Measurements from ENCODE around the gene ABLIM3. TPM values are rescaled to one million over a fixed set of nuclear protein-coding genes. Genes with fewer than 3 reads are reported as not detected.

Gene ABLIM3
- total and polyA plus RNA-seq, 9 donors: 33.2 to 131 (median 109) TPM

- WGBS (ENCODE audit: insufficient coverage): no CpG with 5 or more reads among the region's 1 CpG
- H3K27ac ChIP-seq (ENCODE audit: low read length): no peak overlapping the region
- peaks cover 10% of the 10 kb centered on the region for H3K4me1 ChIP-seq (ENCODE audit: control insufficient read depth, insufficient read depth, low read length)
- H3K9me3 ChIP-seq (replicated peaks; ENCODE audit: control insufficient read depth, low read depth, low read length): no peaks in the 10 kb centered on the region
- peaks cover 6% of the 10 kb centered on the region for H3K27me3 ChIP-seq (ENCODE audit: control insufficient read depth, insufficient read depth, low read length)
- DNase-seq: no peak
- H3K36me3 ChIP-seq (ENCODE audit: control insufficient read depth, insufficient read depth, low read length): no peaks in the 10 kb centered on the region
- H3K4me3 ChIP-seq (ENCODE audit: low read length): no peak overlapping the region
Measured at GRCh38 chr5:149132474-149132873, 8.8 kb upstream of the ABLIM3 start.

- Histone ChIP-seq H3K27ac (ENCODE audit: low read length) (no peak overlapping the region), H3K4me1 (ENCODE audit: control insufficient read depth, insufficient read depth, low read length) (peaks cover 10% of the 10 kb centered on the region), H3K4me3 (ENCODE audit: low read length) (no peak overlapping the region), H3K27me3 (ENCODE audit: control insufficient read depth, insufficient read depth, low read length) (peaks cover 6% of the 10 kb centered on the region), H3K36me3 (ENCODE audit: control insufficient read depth, insufficient read depth, low read length) (no peaks in the 10 kb centered on the region), H3K9me3 (replicated peaks; ENCODE audit: control insufficient read depth, low read depth, low read length) (no peaks in the 10 kb centered on the region)
- no peak for DNase-seq
- WGBS (ENCODE audit: insufficient coverage): 86% methylated on average over 8 of the region's 11 CpGs
Measured at GRCh38 chr5:149133795-149134777, 7.2 kb upstream of the ABLIM3 start.

GRCh38 chr5:149134778-149135500 is 6.4 kb upstream of the ABLIM3 start:
- H3K27ac ChIP-seq (ENCODE audit: low read length): no peak overlapping the region
- H3K4me1 ChIP-seq (ENCODE audit: control insufficient read depth, insufficient read depth, low read length): peaks cover 10% of the 10 kb centered on the region
- WGBS (ENCODE audit: insufficient coverage): 75% methylated on average over 3 of the region's 6 CpGs
- DNase-seq: no peak
- H3K4me3 ChIP-seq (ENCODE audit: low read length): no peak overlapping the region
- H3K36me3 ChIP-seq (ENCODE audit: control insufficient read depth, insufficient read depth, low read length): no peaks in the 10 kb centered on the region
- H3K9me3 ChIP-seq (replicated peaks; ENCODE audit: control insufficient read depth, low read depth, low read length): no peaks in the 10 kb centered on the region
- H3K27me3 ChIP-seq (ENCODE audit: control insufficient read depth, insufficient read depth, low read length): peaks cover 6% of the 10 kb centered on the region

DNA sequence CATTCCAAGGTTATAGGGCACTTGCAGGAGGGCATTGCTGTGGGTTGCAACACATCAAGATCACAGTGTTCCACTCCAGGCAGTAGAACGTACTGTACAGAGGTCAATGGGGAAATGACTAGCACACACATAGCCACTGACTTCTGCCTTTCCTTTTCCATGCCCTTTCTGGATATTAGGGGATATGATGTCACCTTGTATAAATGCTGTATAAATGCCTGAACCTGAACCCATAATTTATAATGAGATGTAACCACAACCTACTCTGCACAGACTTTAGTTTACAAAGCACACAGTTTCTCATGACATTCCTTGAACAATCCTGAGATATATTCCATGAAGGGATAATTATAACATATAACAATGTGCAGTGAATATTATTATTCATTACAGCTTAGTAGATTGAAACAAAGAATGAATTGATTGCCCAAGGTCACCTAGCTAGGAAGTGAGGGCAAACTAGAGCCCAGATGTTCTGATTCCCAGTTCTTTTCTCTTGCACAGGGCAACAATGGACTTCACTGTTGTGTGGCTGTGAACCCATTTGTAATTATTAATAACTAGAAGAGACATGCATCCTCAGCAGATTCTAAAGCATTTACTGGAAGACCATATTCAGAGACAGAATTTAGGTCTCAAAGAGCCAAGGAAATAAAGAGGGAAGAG is 5.6 kb upstream of the ABLIM3 start:
- Histone ChIP-seq H3K36me3 (ENCODE audit: control insufficient read depth, insufficient read depth, low read length) (no peaks in the 10 kb centered on the region), H3K9me3 (replicated peaks; ENCODE audit: control insufficient read depth, low read depth, low read length) (no peaks in the 10 kb centered on the region), H3K27ac (ENCODE audit: low read length) (peak overlapping the region; percentile 60), H3K4me3 (ENCODE audit: low read length) (no peak overlapping the region), H3K27me3 (ENCODE audit: control insufficient read depth, insufficient read depth, low read length) (peaks cover 6% of the 10 kb centered on the region), H3K4me1 (ENCODE audit: control insufficient read depth, insufficient read depth, low read length) (peaks cover 12% of the 10 kb centered on the region)
- WGBS (ENCODE audit: insufficient coverage): no CpG with 5 or more reads among the region's 1 CpG
- DNase-seq: no peak

- peaks cover 28% of the 10 kb centered on the region for H3K4me1 ChIP-seq (ENCODE audit: control insufficient read depth, insufficient read depth, low read length)
- H3K27me3 ChIP-seq (ENCODE audit: control insufficient read depth, insufficient read depth, low read length): peaks cover 17% of the 10 kb centered on the region
- peak overlapping the region; percentile 49 for H3K27ac ChIP-seq (ENCODE audit: low read length)
- no peaks in the 10 kb centered on the region for H3K36me3 ChIP-seq (ENCODE audit: control insufficient read depth, insufficient read depth, low read length)
- H3K4me3 ChIP-seq (ENCODE audit: low read length): no peak overlapping the region
- WGBS (ENCODE audit: insufficient coverage): 35% methylated on average over 4 of the region's 7 CpGs
- peak; percentile 41 for DNase-seq
- no peaks in the 10 kb centered on the region for H3K9me3 ChIP-seq (replicated peaks; ENCODE audit: control insufficient read depth, low read depth, low read length)
Measured at GRCh38 chr5:149138182-149138923, 2.9 kb upstream of the ABLIM3 start.

DNA sequence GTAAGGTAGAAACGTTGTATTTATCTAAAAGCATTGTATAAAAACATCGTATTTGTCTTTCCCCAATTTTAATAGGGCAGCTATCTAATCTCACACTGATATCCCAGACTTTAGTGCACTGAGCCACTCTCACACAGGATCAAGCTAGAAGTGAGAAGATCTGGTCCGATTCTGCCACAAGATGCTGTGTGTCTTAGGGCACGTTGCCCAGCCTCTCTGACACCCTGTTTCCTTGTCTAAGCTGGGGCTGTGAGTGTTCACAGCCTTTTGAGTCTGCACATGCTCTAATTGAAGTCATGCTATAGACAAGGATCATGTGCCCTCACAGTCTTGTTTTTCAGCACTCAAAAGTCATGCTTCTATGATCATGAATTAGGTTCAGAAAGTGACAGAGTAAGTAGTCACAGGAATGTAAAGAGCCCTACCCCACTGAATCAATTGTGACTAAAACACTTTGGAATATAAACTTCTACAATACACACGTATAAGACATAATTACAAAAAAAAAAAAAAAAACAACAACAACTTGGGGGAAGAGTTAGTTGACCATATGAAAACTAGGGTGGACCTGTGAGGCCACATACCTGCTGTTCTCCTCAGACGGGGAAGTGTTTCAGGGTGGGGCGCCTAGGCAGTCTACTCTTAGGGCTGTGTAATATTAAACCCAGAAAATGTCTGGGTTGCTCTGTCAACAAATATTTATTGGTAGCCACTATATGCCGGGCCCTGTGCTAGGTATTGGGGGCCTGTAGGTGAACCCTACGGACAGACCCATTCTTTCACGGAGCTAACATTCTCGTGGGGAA is 893 bp upstream of the ABLIM3 start:
- H3K4me1 ChIP-seq (ENCODE audit: control insufficient read depth, insufficient read depth, low read length): peaks cover 22% of the 10 kb centered on the region

DNA sequence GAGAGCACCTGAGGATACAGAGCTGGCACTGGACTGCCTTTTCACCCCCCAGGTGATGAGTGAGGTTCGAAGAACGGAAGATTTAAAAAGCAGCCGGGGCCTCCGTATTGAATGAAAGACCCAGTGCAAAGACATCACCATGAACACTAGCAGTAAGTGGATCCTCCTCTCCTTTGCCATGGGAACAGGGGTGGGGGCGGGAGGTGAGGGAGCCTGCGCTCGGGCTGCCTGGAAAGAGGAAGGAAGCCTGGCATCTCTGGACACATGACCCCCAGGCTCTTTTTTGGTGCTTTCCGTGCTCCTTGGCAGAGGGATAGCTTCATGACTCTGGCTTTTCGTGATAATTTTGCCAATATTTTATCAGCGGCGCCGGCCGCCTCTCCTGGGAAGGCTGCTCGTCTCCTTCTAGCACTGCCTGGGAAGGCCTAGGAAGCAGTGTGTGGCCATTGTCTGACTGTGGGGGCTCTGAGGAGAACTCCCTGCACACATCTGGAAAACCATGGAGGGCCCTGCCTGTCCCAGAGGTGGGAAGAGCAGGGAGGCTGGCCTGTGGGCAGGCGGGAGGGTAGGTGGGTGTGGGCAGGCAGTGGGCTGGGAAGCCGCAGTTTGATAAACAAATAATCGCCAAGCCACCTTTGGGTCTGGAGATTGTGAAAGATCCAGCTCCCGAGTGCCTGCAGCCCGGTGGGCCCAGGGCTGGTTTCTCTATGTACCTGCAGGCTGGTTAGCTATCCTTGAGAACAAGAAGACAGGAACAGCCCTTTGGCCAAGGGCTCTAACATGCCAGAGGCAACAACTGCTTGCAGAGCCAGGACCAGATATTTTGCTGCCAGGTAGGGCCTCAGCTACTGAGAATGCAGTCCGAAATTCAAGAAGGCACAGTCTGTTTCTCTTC is 911 bp downstream of the ABLIM3 start:
- Histone ChIP-seq H3K36me3 (ENCODE audit: control insufficient read depth, insufficient read depth, low read length) (no peaks in the 10 kb centered on the region), H3K4me1 (ENCODE audit: control insufficient read depth, insufficient read depth, low read length) (peaks cover 22% of the 10 kb centered on the region), H3K4me3 (ENCODE audit: low read length) (peak overlapping the region; percentile 76), H3K9me3 (replicated peaks; ENCODE audit: control insufficient read depth, low read depth, low read length) (no peaks in the 10 kb centered on the region), H3K27me3 (ENCODE audit: control insufficient read depth, insufficient read depth, low read length) (peaks cover 11% of the 10 kb centered on the region), H3K27ac (ENCODE audit: low read length) (peak overlapping the region; percentile 85)
- peak; percentile 49 for DNase-seq
- 53% methylated on average over 13 of the region's 20 CpGs for WGBS (ENCODE audit: insufficient coverage)

More for the DNA sequence above, 893 bp upstream of the ABLIM3 start:
- DNase-seq: no peak
- H3K36me3 ChIP-seq (ENCODE audit: control insufficient read depth, insufficient read depth, low read length): no peaks in the 10 kb centered on the region
- 84% methylated on average over 8 of the region's 11 CpGs for WGBS (ENCODE audit: insufficient coverage)
- no peak overlapping the region for H3K27ac ChIP-seq (ENCODE audit: low read length)
- no peak overlapping the region for H3K4me3 ChIP-seq (ENCODE audit: low read length)
- peaks cover 16% of the 10 kb centered on the region for H3K27me3 ChIP-seq (ENCODE audit: control insufficient read depth, insufficient read depth, low read length)
- no peaks in the 10 kb centered on the region for H3K9me3 ChIP-seq (replicated peaks; ENCODE audit: control insufficient read depth, low read depth, low read length)

DNA sequence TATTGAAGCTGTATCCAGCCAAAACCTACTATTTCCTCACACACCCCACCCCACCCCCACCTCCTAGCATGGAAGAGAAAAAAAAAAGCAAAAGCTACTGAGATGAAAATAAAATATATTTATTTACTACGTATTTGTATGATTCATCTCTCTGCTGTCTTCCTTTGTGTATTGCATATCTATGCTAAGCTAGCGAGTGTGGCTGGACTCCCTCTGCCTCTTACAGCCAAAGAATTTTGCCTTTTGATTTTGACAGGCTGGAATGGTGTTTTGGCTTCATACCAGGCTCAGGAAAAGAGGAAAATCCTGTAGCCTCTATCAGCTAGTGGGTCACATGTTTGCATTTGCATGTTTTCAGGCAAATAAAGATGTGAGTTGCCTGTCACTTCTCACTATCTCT is 2.2 kb downstream of the ABLIM3 start:
- Histone ChIP-seq H3K9me3 (replicated peaks; ENCODE audit: control insufficient read depth, low read depth, low read length) (no peaks in the 10 kb centered on the region), H3K27ac (ENCODE audit: low read length) (peak overlapping the region; percentile 25), H3K4me3 (ENCODE audit: low read length) (peak overlapping the region; percentile 9), H3K27me3 (ENCODE audit: control insufficient read depth, insufficient read depth, low read length) (peaks cover 11% of the 10 kb centered on the region), H3K4me1 (ENCODE audit: control insufficient read depth, insufficient read depth, low read length) (peaks cover 22% of the 10 kb centered on the region), H3K36me3 (ENCODE audit: control insufficient read depth, insufficient read depth, low read length) (no peaks in the 10 kb centered on the region)
- no CpG with 5 or more reads among the region's 2 CpGs for WGBS (ENCODE audit: insufficient coverage)
- no peak for DNase-seq
